C4-2B (cell line): Measurements from ENCODE around the gene PSMB10.

ENCODE experiments used
- ZFX ChIP-seq: fragments of 450-650 bp; IDR thresholded peaks from 2 replicates; pipeline ENCODE4 v1.6.1; 2017
- TF ChIP-seq, protein P1 (sequence below): fragments of 450-650 bp; conservative IDR thresholded peaks from 2 replicates; pipeline ENCODE4 v1.5.1; 2017; ENCODE audit warnings: mild to moderate bottlenecking

DNA sequence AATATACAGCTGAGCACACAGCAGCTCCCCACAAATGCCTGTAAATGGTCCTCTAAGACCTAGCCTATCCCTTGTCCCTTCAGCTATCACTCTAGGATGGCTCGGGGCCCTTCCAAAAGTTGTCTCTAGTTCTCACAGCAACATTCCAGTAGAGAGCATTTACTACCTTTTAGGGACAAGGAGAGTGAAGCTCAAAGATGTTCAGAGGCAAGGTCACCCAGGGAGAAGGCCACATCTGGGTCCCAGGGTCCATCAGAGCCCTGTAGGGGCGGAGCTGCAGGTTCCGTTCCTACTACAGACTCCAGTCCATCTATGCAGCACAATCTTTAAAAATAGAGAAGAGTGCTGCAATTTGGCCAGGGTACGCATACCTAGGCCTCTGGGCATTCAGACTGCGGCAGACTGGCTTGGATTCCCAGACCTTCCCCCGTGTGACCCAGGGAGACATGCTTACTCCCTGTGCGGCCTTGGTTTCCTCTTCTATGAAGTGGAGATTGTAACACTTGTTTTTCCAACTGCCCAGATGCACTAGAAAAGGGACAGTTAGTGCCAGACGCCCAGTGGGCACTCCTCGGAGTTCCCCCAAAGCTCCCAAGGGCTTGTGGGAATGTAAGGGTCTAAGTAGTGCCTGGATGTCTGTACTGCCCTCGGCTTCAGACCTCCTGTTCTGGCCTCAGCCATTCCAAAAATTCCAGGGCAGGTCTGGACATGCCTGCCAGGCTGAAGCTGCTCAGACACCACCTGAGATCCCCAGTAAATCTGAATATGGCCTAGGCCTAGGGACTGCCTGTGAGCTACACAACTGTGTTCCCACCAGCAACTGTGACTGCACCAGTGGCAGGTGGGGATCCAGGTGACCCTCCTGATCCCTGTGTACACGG is 29.3 kb upstream of the PSMB10 start:
- TF ChIP-seq, protein P1, sequence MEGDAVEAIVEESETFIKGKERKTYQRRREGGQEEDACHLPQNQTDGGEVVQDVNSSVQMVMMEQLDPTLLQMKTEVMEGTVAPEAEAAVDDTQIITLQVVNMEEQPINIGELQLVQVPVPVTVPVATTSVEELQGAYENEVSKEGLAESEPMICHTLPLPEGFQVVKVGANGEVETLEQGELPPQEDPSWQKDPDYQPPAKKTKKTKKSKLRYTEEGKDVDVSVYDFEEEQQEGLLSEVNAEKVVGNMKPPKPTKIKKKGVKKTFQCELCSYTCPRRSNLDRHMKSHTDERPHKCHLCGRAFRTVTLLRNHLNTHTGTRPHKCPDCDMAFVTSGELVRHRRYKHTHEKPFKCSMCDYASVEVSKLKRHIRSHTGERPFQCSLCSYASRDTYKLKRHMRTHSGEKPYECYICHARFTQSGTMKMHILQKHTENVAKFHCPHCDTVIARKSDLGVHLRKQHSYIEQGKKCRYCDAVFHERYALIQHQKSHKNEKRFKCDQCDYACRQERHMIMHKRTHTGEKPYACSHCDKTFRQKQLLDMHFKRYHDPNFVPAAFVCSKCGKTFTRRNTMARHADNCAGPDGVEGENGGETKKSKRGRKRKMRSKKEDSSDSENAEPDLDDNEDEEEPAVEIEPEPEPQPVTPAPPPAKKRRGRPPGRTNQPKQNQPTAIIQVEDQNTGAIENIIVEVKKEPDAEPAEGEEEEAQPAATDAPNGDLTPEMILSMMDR = no peak
- TF ChIP-seq ZFX = no peak
